HG03175 (cell line): ENCODE data around the gene PLXNA4.

Source experiments
- ATAC-seq: cut with Tn5 transposase; IDR thresholded peaks from one replicate; pipeline ENCODE4 v1.9.1; 2021; ENCODE audit warnings: mild to moderate bottlenecking, moderate library complexity; ENCODE audit not compliant: unreplicated experiment

The PLXNA4 gene

DNA sequence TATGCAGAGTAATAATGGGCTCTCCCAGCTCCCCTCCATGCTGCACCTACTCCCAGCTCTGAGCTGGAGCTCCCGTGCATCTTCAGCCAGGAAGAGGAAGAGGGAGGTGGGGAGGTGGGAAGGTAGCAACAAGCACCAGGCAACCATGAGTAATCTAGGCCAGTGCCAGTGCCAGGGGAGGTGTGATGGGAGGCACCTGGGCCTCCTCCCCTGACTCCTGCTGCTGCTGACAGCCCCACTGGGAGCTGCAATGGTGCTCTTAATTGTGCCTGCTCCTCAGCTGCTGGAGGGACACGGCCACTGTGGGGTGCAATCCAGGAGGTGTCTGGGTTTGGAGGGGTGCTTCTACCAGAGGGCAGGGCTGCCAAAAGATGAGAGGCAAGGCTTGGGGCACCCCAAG, 243.0 kb downstream of the PLXNA4 start:
- no peak for ATAC-seq

DNA sequence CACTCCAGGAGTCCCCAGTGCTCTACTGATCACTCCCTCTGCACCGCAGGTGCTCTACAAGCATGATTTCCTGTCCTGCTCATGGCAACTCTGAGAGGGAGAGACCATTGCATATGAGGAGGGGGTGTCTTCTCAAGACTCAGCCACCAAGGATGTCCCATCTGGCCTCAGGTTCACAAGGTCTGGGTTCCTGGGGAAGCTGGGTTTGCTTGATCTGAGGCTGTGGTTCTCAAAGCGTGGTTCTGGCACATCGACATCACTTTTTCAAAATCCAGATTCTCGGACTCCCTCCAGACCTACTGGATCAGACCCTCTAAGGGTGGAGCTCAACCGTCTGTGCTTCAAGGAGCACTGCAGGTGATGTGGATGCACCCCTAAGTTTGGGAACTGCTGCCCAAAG, 247.5 kb downstream of the PLXNA4 start:
- ATAC-seq = no peak

DNA sequence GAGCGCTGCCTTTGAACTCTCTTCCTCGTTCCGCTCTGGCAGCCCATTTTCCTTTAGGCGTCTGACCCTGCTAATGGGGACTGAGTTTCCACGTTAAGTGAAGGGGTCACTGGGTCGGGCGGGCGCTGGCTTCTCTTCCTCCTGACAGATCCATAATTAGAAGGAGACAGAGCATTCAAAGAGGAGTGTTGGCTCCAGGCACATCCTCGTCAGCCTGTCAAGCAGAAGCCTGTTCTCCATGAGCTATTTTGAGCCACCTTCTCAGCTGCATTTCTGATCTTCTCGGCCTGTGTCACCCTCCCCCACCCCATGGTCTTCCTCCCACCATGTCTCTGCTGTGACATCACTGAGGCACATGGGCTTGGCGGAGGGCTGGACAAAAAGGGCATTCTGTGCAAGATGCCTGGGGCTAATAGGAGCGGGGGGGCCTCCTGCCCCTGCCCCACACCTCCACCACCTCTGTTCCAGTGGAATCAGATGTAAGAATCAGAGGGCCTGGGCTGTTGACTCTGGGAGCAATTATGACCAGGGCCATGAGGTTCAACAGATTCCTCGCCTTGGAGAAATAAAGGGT, 248.1 kb downstream of the PLXNA4 start:
- no peak for ATAC-seq

DNA sequence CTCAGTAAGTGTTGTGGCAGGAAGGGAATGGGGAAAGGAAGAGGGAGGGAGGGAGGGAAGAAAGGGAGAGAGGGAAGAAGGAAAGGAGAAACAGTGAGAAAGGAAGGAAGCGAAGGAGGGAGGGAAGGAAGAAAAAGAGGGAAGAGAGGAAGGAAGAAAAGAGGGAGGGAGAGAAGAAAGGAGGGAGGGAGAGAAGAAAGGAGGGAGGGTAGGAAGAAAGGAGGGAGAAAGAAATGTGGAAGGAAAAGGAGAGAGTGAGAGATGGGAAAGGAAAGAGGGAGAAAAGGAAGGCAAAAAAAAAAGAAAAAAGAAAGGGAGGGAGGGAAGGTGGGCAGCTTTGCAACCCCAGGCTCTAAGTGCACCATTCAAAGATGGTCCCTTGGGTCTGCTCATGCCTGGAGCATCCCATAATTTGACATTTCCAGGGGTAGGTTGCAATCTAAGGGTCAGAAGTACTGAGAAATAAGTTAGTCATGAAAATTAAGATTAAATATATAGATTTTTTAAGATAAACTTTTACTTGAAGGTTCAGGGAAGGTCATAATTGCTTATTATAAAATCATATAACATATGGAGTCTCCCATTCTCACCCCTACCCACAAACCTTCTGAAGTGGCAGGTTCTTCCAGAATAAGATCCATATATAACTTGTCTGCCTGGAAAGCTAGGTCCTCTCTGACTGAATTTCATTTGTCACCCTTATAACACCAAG, 249.2 kb downstream of the PLXNA4 start:
- no peak for ATAC-seq

DNA sequence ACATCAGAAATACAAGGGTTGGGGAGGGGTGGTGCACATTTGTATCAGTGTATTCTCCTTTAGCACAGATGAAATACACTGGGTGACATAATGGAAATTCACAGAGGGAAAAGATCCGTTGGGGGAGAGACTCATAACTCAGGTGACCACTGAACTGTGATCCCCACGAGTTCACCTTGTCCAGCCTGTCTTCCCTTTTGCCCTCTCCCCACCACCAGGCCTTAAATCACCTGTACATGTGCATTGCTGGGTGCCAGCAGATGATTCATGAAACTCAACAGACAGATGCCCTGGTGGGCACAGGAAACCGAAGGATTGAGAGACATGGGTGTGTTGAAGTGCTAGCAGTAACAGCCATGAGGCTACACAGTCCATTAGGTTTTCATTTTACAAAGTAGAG, 253.3 kb downstream of the PLXNA4 start:
- no peak for ATAC-seq

DNA sequence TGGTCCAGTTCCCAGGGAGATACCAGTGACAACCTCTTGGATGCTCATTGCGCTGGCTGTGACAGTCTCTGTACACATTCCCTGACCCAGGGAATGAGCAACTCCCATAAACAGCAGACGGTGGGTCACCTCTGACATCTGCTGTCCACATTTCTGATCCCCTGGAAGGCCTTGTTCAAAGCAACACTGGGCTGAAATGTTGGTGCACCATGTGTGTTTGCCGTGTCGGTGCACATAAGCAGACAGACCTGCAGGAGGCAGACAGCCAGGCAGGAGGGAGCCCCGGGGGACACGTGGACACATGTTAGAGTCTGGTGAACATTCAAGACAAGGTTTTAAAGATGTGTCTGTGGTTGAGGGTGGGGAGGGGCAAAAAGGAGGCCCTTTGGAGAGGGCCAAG, 254.9 kb downstream of the PLXNA4 start:
- ATAC-seq = no peak

DNA sequence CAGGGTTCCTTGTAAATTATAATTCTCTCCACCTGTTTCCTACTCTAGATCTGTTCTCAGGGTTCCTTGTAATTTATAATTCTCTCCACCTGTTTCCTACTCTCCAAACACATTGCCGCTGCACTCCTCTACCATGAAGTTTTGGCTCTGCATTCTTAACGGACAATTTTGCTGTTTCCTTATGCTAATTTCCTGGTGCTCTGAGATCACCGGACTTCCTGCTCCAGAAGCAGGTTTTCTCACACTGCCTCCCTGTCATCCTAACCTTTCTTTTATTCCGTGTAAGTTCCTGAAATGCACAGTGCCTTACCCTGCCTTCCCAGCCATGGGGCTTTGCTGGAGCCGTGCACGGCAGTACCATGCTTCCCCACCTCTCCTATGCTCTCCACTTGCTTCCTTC, 256.8 kb downstream of the PLXNA4 start:
- no peak for ATAC-seq

DNA sequence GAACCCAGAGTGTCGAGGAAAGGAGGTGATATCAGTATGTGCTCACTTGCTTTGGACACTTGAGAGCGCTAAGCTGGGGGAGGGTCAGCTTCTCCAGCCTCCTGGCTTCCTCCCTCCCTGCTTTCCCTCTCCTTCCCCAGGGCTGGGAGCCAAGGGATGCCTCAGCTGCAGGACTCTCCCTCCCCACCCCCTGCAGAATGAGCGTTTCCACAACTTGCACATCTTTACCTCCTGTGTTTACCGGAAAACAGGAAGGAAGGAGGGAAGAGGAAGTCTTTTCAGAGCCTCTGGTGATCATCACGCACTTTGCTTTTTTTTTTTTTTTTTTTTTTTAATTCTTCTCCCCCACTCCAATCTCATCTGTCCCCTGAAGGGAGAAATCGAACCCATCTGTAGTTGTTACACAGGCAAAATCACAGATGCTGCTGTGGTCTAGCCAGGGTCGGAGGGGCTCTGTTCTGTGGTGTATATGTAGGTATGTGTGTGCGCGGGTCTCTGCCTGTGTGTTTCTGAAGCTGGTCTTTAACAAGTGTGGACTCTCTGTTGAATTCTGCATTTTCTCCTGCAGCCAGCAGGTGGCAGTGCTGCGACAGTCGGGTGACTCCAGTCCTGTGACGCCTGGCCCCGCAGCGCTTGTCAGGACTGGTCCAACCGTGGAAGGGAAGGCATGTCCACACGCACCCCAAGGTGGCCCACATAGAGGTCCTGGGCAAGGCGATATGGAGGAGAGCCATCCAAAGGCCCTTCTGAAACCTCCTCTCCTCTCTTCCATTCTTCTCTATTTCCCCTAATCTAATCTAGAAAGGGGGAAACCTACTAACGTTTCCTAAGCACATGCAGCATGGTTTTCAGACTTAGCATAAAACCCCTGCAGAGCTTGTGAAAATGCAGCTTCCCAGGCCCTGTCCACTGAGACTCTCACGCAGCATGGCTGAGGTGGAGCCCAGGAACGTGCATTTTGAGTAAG, 257.6 kb downstream of the PLXNA4 start:
- ATAC-seq = peak; percentile 88

DNA sequence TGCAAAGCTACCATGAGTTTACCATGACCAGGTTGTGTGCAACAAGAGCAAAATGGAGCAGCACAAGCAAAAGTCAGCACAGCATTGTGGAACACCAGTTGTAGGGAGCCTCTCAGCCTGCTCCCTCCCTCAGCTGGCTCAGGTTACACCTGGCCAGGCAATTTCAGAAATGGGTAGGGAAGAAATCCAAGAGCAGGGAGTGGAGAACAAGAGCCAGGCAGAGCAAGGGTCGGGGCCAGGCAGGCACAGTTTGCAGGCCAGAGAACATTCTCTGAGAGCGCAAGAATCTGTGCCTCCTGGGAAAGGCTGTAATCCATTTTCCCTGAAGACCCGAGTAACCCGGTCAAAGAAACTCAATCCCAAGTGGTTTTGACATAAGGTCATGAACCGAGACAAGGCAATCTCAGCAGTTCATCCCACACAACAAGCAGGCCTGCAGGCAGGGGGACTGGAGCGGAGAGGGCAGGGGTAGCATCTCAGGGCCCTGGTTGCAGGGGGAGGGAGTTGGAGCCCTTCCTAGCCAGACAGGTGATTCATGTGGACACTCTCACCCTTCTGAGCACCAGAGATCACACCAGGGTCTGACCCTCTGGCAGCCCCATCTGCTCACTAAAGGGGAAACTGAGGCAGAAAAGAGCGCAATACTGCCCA, 258.4 kb downstream of the PLXNA4 start:
- ATAC-seq = no peak

DNA sequence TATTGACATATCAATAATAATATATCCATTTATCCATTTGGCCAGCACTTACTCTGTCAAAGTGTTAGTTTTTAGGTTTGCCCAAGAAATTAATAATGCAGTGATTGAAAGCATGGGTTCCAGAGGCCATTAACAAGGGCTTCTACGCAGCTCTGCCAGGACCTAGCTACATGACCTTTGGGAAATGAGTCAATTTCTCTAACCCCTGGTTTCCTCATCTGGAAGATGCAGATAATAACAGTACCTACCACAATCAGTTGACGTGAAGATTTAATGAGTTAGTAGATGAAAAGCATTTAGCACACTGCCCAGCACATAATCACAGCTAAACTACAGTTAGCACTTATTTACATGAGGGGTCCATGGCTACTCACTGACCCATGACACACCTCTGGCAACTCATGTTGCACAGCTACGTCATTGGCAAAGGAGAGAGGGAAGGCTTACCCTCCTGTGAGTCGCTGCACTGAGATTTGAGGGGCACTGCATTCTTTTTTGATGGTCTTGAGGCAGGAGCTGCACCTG, 263.7 kb downstream of the PLXNA4 start:
- no peak for ATAC-seq

DNA sequence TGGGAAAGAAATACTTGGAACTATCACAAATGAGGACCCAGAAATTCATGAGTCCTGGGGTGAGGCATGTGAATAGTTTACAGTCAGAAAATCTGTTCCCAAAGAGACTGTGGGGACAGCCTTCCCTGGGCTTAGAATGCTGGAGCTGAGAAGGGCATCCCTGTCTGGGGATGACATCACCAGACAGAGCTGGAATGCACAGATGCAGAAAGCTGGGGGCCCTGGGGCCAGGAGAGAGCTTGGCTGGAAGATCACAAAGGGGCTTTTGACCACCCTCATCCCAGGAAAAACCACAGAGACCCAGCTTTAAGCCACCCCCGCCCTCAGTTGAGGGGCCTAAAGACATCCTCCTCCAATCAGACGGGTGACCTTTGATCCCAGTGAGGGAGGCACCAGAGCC, 264.5 kb downstream of the PLXNA4 start:
- ATAC-seq = no peak

DNA sequence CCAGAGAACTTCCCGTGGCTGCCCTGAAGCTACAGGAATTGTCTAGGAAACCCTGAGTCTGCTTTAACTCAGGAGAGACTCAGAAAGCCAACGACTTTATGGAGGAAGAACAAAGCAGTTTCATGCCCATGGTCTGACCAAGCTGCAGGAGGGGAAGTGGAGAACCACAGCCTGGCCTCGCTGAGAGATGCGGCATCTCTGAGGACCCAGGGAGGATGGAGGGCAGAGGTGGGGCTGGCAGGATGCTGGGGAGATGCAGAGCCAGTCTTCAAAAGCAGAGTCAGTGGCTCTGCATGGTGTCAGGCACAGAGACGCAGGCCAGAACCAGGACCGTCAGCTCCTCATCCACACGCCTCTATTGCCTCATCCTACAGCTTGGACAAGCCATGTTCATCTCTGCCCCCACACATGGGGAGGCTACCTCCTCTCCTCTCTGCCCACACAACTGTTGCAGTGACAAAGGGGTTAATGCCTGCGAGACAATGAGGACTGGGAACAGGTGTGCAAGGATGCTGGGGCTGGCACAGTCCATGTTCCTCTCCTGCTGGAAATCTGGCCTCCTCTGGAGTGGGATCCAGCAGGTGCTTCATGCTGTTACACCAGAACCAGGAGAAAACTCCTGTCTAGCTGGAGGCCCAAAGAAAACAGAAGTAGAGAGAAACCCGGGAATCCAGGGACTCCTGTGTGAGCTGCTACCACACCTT, 267.0 kb downstream of the PLXNA4 start:
- no peak for ATAC-seq

DNA sequence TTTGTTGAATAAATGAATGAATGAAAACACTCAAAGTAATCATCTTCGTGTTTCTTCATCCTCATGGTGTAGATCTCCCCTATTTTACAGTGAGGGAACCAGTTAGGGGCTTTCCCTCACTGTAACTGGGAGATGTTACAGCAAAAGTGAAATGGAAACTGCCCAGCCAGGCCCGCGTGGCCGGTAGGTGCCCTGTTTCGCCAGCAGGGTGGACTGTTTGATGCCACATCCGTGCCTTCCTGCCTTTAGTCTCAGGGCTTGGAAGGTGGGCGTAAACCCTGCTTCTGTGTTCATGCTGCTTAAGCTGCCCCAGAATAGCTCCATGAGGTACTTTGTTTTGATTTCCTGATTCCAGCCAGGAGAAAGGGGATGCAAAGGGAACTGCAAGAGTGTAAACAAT, 268.8 kb downstream of the PLXNA4 start:
- no peak for ATAC-seq

DNA sequence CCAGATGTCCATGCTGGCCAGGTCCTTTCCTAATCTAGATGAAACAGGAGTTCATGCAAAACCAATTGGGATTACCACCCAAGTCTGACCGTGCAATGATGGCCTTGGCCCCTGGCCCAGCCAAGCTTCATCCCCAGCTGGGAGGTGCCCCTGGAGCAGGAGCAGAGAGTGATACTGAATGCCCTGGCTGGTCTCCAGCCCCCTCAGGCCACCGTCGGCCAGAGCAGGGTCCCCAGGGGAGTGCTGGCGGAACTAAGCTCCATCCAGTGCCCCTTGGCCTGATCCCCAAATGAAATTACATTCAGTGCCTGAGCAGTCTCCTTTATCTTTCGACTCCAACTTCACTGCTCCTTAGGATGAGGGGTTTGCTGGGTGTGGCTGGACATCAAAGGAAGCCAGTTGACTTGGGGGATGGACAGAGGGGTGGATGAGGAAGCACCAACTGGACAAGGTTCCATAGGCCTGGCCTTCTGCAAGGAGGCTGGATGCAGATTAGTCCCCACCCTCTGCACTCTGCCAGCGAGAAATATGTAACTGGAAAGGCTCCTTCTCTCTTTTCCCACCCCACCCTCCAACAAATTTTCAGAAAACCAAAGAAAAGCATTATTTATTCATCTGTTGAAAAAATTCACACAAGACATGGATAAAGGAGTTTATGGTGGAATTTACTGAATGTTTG, 275.5 kb downstream of the PLXNA4 start:
- ATAC-seq = no peak

DNA sequence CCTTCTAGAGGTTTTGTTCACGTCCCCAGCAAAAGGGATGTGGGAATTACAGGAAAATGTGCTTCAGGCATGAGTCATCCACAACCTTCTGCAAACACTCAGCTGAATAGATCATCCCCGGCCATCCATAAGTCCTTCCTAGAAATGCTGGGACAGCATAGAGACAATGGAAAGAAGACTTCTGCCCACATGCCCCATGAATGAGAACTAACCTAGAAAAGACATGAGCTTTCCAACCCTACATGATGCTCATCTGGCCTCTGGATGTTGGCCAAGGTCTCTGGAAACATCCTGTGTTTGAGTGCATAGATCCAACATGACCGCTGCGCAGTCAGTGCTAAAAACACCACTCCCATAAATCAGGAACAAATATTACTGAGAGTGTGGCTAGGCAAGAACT, 277.5 kb downstream of the PLXNA4 start:
- no peak for ATAC-seq

DNA sequence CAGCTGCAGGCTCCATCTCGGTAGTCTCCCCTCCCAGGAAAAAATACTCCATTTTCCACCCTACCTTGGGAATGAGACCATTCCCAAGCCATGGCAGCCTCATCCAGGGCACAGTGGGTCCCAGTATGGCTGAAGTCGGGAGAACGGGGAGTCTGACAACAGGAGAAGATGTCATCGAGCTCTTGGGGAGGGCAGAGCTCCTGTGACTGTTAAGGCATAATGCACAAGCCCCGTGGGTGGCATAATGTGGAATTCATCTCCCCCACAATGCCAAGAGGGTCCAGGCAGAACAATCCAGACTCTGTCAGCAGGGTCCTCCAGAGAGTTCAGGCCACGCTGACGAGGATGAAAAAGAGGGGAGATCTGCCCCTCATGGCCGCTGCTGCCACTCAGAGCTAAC, 279.4 kb downstream of the PLXNA4 start:
- ATAC-seq = no peak

DNA sequence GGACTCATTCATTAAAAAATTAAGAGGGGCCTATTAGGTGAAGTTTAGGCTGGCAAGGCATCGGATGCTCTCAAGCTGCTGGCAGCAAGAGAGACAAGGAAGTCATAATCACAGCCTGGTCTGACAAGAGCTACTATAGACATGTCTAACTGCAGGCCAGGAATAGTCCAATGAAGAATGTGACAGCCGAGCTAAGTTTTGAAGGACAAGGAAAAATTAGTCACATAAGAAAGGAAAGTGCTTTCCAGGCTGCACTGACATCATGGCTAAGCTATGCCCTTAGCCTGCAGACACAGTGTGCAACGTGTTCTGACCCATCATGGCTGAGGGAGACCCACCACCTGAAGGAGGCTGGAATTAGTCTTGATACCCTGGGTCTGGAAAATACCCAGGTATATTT, 281.1 kb downstream of the PLXNA4 start:
- no peak for ATAC-seq

DNA sequence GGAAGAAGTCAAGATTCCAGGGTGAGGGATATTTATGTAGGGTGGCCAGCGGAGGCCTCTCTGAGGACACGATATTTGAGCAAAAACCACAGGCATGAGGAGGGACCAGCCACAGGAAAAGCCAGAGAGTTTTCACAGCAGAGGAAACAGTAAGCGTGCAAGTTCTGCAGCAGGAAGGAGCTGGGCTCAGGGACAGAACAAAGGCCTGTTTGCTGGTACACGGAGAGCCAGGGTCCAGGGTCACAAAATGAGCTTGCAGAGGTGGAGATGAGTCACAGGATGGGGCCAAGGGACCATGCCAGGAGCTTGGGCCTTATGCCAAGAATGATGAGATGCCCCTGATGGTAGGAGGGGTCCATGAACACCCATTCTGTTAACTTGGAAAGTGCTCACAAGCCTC, 283.5 kb downstream of the PLXNA4 start:
- no peak for ATAC-seq

DNA sequence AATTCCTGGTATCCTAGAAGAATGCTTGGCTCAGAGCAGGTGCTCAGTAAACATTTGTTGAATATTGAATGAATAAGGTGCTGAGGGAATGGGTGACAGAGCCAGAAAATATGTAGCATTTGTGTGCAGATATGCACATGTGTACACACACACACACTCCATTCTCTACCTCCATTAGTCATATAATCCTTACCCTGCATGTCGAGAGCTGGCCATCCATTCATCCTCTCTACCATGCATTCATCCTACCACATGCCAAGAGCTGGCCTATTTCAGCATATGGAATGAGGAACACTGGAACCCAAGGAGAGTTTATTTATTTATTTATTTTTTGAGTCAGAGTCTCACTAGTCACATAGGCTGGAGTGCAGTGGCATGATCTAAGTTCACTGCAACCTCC, 284.8 kb downstream of the PLXNA4 start:
- ATAC-seq = no peak

DNA sequence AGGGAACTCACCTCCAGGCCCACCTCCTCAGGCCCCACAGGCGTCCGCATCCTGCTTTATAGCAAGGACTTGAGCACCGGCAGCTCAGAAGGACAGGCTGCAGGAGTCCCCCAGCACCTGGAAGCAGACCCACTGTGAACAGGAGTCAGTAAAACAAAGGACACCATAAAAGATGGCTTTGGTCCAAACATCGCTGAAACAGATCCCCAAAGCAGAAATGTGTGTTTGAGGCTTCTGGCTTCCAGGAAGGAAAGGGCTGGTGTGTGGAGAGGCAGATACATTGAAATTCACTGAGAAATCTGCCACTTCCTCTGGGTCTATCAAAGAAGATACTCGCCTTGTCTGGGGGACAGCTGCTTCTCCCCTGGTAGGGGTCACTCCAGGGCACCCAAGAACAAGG, 286.2 kb downstream of the PLXNA4 start:
- ATAC-seq = no peak
